CD8-positive, alpha-beta memory T cell (primary cell): ENCODE results near the gene SERPINB2. TPM values are rescaled to one million over a fixed set of nuclear protein-coding genes. Genes with fewer than 3 reads are reported as not detected.

Experiments
- CTCF ChIA-PET: fragments of 350-600 bp; sonication (Branson Sonifier 250); formaldehyde crosslinking; loops from one replicate; lab custom pipeline; 2021; ENCODE audit warnings: antibody characterized with exemption; lab: Charles Lee
- POLR2A ChIA-PET: fragments of 350-600 bp; sonication (Branson Sonifier 250); formaldehyde crosslinking; loops from one replicate; lab custom pipeline; 2021; ENCODE audit warnings: antibody characterized with exemption; lab: Charles Lee
- DNase-seq, 5 donors: peaks; one replicate each; pipeline versions ENCODE4 v3.0.0 to v3.0.0-alpha.2; 2020 to 2022; ENCODE audit warnings: mixed read lengths in 1 of 5
- H3K27ac ChIP-seq: one replicate; pipeline ENCODE4 v1.7.0; 2013; ENCODE audit warnings: low read depth, mild to moderate bottlenecking, low read length, moderate library complexity
- H3K27me3 ChIP-seq: 2 replicates; pipeline ENCODE4 v1.7.0; 2013; ENCODE audit warnings: low read length, mild to moderate bottlenecking; ENCODE audit not compliant: insufficient read depth, poor library complexity, severe bottlenecking
- H3K36me3 ChIP-seq: 2 replicates; pipeline ENCODE4 v1.7.0; 2013; ENCODE audit warnings: mild to moderate bottlenecking, low read length, moderate library complexity; ENCODE audit not compliant: insufficient read depth
- H3K4me1 ChIP-seq: 2 replicates; pipeline ENCODE4 v1.7.0; 2013; ENCODE audit warnings: mild to moderate bottlenecking, low read length, moderate library complexity; ENCODE audit not compliant: insufficient read depth
- H3K4me3 ChIP-seq: 2 replicates; pipeline ENCODE4 v1.7.0; 2013; ENCODE audit warnings: mild to moderate bottlenecking, low read length
- H3K9me3 ChIP-seq: 2 replicates; pipeline ENCODE4 v1.7.0; 2013; ENCODE audit warnings: mild to moderate bottlenecking, low read length
- H3K27ac Mint-ChIP-seq, 8 donors: one replicate each; pipeline ENCODE4 v1.8.0; 2020 to 2021; ENCODE audit warnings: mixed read lengths in 8 of 8, mild to moderate bottlenecking in 6 of 8, inconsistent platforms in 3 of 8, moderate library complexity in 3 of 8
- H3K27me3 Mint-ChIP-seq, 2 donors: one replicate each; pipeline ENCODE4 v1.8.0; 2020 to 2021; ENCODE audit warnings: mixed read lengths in 2 of 2, mild to moderate bottlenecking in 1 of 2, moderate library complexity in 1 of 2
- H3K36me3 Mint-ChIP-seq, 3 donors: one replicate each; pipeline ENCODE4 v1.8.0; 2020 to 2021; ENCODE audit warnings: mixed read lengths in 3 of 3, inconsistent platforms in 1 of 3, mild to moderate bottlenecking in 1 of 3
- H3K4me1 Mint-ChIP-seq, 3 donors: one replicate each; pipeline ENCODE4 v1.8.0; 2020 to 2021; ENCODE audit warnings: mixed read lengths in 3 of 3, inconsistent platforms in 1 of 3, mild to moderate bottlenecking in 1 of 3
- H3K4me3 Mint-ChIP-seq, 7 donors: one replicate each; pipeline ENCODE4 v1.8.0; 2020 to 2021; ENCODE audit warnings: mixed read lengths in 7 of 7, mild to moderate bottlenecking in 6 of 7, moderate library complexity in 4 of 7, inconsistent platforms in 2 of 7
- H3K9me3 Mint-ChIP-seq, 5 donors: one replicate each; pipeline ENCODE4 v1.8.0; 2020 to 2022; ENCODE audit warnings: mixed read lengths in 5 of 5, mild to moderate bottlenecking in 3 of 5, moderate library complexity in 2 of 5, inconsistent platforms in 1 of 5
- polyA plus RNA-seq: library from polyadenylated mRNA; unstranded; fragments of 300-500 nt; fragmentation: Illumina TruSeq; gene quantifications from one replicate; pipeline ENCODE4 v1.2.3, GENCODE V29; 2021
- total RNA-seq, 2 experiments: library from RNA; stranded (reverse); gene quantifications; one replicate each; pipeline ENCODE4 v1.2.3, GENCODE V29; 2021

Gene SERPINB2
- total and polyA plus RNA-seq, 3 experiments from 2014 or later, result 1.2 to 1.7 TPM; not detected in 1

DNA sequence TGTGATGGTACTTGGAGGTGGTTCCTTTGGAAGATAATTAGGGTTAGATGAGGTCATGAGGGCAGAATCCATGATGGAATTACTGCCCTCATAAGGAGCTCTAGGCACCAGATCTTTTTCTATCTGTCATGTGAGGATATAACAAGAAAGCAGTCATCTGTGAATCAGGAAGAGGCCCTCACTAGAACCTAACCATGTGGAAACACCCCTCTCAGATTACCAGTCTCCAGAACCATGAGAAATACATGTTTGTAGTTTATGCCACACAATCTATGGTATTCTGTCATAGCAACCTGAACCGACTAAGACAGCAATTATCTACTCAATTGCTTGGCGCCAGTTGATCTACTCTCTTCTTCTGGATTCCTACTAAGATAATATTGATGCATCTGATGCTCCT is 17.9 kb downstream of the SERPINB2 start:
- Histone ChIP-seq H3K4me3 (no peak overlapping the region), H3K4me1 (no peaks in the 10 kb centered on the region), H3K36me3 (no peaks in the 10 kb centered on the region), H3K27me3 (no peaks in the 10 kb centered on the region), H3K27ac (no peak overlapping the region), H3K9me3 (no peaks in the 10 kb centered on the region)
- DNase-seq, result no peak
- ChIA-PET CTCF (no interaction called here), POLR2A (no interaction called here)
- no peaks in the 10 kb centered on the region for H3K36me3 Mint-ChIP-seq
- H3K27ac Mint-ChIP-seq, result no peak overlapping the region
- H3K9me3 Mint-ChIP-seq, result no peaks in the 10 kb centered on the region
- no peak overlapping the region for H3K4me3 Mint-ChIP-seq
- peaks cover 0 to 12% of the 10 kb centered on the region in 2 donors for H3K27me3 Mint-ChIP-seq
- no peaks in the 10 kb centered on the region for H3K4me1 Mint-ChIP-seq

DNA sequence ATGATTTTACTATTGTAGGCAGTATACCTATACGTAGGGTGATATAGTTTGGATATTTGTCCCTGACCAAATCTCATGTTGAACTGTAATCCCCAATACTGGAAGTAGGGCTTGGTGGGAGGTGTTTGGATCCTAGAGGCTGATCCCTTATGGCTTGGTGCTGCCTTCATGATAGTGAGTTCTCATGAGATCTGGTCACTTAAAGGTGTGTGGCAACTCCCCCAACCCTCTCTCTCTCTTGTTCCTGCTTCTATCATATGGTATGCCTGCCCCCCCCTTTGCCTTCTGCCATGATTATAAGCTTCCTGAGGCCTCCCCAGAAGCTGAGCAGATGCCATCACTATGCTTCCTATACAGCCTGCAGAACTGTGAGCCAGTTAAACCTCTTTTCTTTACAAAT is 18.6 kb downstream of the SERPINB2 start:
- CTCF ChIA-PET, result no interaction called here
- no peaks in the 10 kb centered on the region for H3K9me3 ChIP-seq
- H3K36me3 Mint-ChIP-seq, result no peaks in the 10 kb centered on the region

GRCh38 chr18:63907664-63908063 is 20.2 kb downstream of the SERPINB2 start, which contains the start of gene SERPINB10:
SERPINB10 (plus strand) TSS chr18:63907958; CDS start chr18:63915511, 7,553 bp downstream.
- Histone ChIP-seq H3K9me3 (no peaks in the 10 kb centered on the region), H3K36me3 (no peaks in the 10 kb centered on the region), H3K4me3 (no peak within 1 kb of the TSS), H3K4me1 (no peaks in the 10 kb centered on the region), H3K27me3 (no peaks in the 10 kb centered on the region), H3K27ac (no peak within 1 kb of the TSS)
- Mint-ChIP-seq H3K27ac (no peak within 1 kb of the TSS), H3K9me3 (no peaks in the 10 kb centered on the region), H3K4me1 (no peaks in the 10 kb centered on the region), H3K27me3 (peaks cover 0 to 19% of the 10 kb centered on the region in 2 donors), H3K36me3 (no peaks in the 10 kb centered on the region), H3K4me3 (no peak within 1 kb of the TSS)
- no peak for DNase-seq
- ChIA-PET POLR2A (no interaction called here), CTCF (no interaction called here)

More for the DNA sequence above, 18.6 kb downstream of the SERPINB2 start:
- Mint-ChIP-seq H3K27ac (no peak overlapping the region), H3K9me3 (no peaks in the 10 kb centered on the region), H3K4me1 (no peaks in the 10 kb centered on the region), H3K27me3 (peaks cover 0 to 12% of the 10 kb centered on the region in 2 donors), H3K4me3 (no peak overlapping the region)
- Histone ChIP-seq H3K36me3 (no peaks in the 10 kb centered on the region), H3K4me1 (no peaks in the 10 kb centered on the region), H3K27ac (no peak overlapping the region), H3K27me3 (no peaks in the 10 kb centered on the region), H3K4me3 (no peak overlapping the region)
- DNase-seq, result no peak
- POLR2A ChIA-PET, result no interaction called here

DNA sequence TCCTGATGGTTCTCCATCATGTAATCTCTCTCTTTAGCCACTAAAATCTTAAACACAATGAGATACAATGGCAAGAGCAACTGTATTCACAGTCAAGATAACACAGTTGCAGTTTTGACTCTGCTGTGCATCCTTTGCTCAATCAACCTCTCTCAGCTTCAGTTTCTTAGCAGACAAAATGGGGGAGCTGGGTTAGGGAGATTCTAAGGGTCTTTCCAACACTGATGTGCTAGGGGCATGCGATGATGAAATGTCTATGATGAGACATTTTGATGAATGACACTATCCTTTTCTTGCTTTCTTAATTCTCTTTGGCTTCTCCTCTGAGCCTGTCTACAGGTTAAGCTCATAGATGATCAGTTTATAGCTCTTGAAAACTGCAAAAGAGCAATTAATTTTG is 21.4 kb downstream of the SERPINB2 start:
- Mint-ChIP-seq H3K4me1 (no peaks in the 10 kb centered on the region), H3K4me3 (no peak overlapping the region), H3K9me3 (no peaks in the 10 kb centered on the region), H3K27ac (no peak overlapping the region), H3K27me3 (peaks cover 0 to 25% of the 10 kb centered on the region in 2 donors), H3K36me3 (no peaks in the 10 kb centered on the region)
- ChIA-PET CTCF (interaction anchor here (1.2 kb wide), 1 partner anchor 27 kb away, joined by 4 read pairs; no protein-coding TSS in a partner anchor), POLR2A (no interaction called here)
- H3K36me3 ChIP-seq, result no peaks in the 10 kb centered on the region
- no peak for DNase-seq
- H3K4me1 ChIP-seq, result no peaks in the 10 kb centered on the region
- no peaks in the 10 kb centered on the region for H3K27me3 ChIP-seq
- H3K27ac ChIP-seq, result no peak overlapping the region
- H3K4me3 ChIP-seq, result no peak overlapping the region
- no peaks in the 10 kb centered on the region for H3K9me3 ChIP-seq

DNA sequence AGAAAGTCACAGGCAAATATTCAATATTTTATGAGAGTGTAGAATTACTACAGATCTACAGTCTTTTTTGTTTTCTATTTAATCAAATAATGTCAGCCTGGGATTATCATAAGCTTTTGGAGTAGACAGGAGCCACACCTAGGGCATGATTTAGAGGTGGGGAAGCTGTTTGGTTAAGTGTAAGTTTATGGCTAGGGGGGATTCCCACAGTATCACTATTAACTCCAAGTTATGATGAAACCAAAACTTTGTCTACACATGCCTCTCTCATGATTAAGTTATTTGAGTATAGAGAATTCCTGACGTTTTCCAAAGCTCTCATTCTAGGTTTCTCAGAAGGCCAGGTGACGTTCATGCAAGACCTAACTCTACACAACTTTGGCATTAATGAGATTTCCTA is 22.4 kb downstream of the SERPINB2 start:
- no peaks in the 10 kb centered on the region for H3K27me3 ChIP-seq
- H3K4me3 ChIP-seq, result no peak overlapping the region
- Mint-ChIP-seq H3K27ac (no peak overlapping the region), H3K4me3 (no peak overlapping the region), H3K9me3 (no peaks in the 10 kb centered on the region), H3K36me3 (no peaks in the 10 kb centered on the region), H3K4me1 (no peaks in the 10 kb centered on the region), H3K27me3 (peaks cover 5 to 30% of the 10 kb centered on the region in 2 donors)
- ChIA-PET POLR2A (no interaction called here), CTCF (no interaction called here)
- H3K9me3 ChIP-seq, result no peaks in the 10 kb centered on the region
- DNase-seq, result no peak
- no peak overlapping the region for H3K27ac ChIP-seq
- H3K4me1 ChIP-seq, result no peaks in the 10 kb centered on the region
- no peaks in the 10 kb centered on the region for H3K36me3 ChIP-seq

- no peak overlapping the region for H3K4me3 Mint-ChIP-seq
- H3K27me3 Mint-ChIP-seq, result peaks cover 6 to 50% of the 10 kb centered on the region in 2 donors
- H3K27me3 ChIP-seq, result no peaks in the 10 kb centered on the region
- H3K4me1 ChIP-seq, result no peaks in the 10 kb centered on the region
- H3K4me3 ChIP-seq, result no peak overlapping the region
- DNase-seq, result no peak
- no peaks in the 10 kb centered on the region for H3K9me3 ChIP-seq
- no peaks in the 10 kb centered on the region for H3K9me3 Mint-ChIP-seq
- no peak overlapping the region for H3K27ac ChIP-seq
- H3K27ac Mint-ChIP-seq, result no peak overlapping the region
- ChIA-PET POLR2A (no interaction called here), CTCF (no interaction called here)
- H3K36me3 Mint-ChIP-seq, result no peaks in the 10 kb centered on the region
- H3K4me1 Mint-ChIP-seq, result no peaks in the 10 kb centered on the region
- no peaks in the 10 kb centered on the region for H3K36me3 ChIP-seq
These were observed 30.3 kb downstream of the SERPINB2 start for GRCh38 chr18:63917817-63918216.

- H3K4me3 Mint-ChIP-seq, result no peak overlapping the region
- no peaks in the 10 kb centered on the region for H3K9me3 ChIP-seq
- no peak overlapping the region for H3K27ac ChIP-seq
- H3K4me1 ChIP-seq, result no peaks in the 10 kb centered on the region
- H3K4me3 ChIP-seq, result no peak overlapping the region
- no peaks in the 10 kb centered on the region for H3K4me1 Mint-ChIP-seq
- H3K27me3 Mint-ChIP-seq, result peaks cover 4 to 53% of the 10 kb centered on the region in 2 donors
- ChIA-PET POLR2A (no interaction called here), CTCF (no interaction called here)
- no peaks in the 10 kb centered on the region for H3K36me3 Mint-ChIP-seq
- H3K27me3 ChIP-seq, result no peaks in the 10 kb centered on the region
- no peak for DNase-seq
- H3K27ac Mint-ChIP-seq, result no peak overlapping the region
- no peaks in the 10 kb centered on the region for H3K36me3 ChIP-seq
- no peaks in the 10 kb centered on the region for H3K9me3 Mint-ChIP-seq
These were observed 34.5 kb downstream of the SERPINB2 start for GRCh38 chr18:63922049-63922448.

DNA sequence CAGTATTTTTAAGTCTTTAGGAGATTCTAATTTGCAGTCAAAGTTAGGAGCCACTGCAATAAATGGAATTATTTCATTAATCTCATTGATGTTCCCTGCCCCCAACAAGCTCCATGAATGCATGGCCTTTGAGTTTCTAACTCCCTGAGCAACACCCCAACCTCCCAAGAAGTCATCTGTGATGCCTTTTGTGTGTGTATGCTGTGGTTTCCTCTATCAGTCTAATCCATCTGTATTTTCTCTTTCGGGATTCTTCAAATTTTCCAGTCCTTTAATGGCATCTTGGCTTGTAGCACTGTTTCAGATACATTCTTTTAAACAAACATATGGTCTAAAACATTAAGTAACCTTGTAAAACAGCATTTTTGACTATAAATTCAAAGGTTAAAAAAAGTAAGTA is 37.0 kb downstream of the SERPINB2 start:
- Histone ChIP-seq H3K4me3 (no peak overlapping the region), H3K9me3 (no peaks in the 10 kb centered on the region), H3K36me3 (no peaks in the 10 kb centered on the region), H3K4me1 (no peaks in the 10 kb centered on the region), H3K27ac (no peak overlapping the region), H3K27me3 (no peaks in the 10 kb centered on the region)
- no peaks in the 10 kb centered on the region for H3K36me3 Mint-ChIP-seq
- POLR2A ChIA-PET, result no interaction called here
- H3K27ac Mint-ChIP-seq, result no peak overlapping the region
- DNase-seq, result no peak
- no peaks in the 10 kb centered on the region for H3K4me1 Mint-ChIP-seq
- H3K27me3 Mint-ChIP-seq, result peaks cover 3 to 45% of the 10 kb centered on the region in 2 donors
- no peaks in the 10 kb centered on the region for H3K9me3 Mint-ChIP-seq
- CTCF ChIA-PET, result no interaction called here
- H3K4me3 Mint-ChIP-seq, result no peak overlapping the region

- H3K9me3 Mint-ChIP-seq, result no peaks in the 10 kb centered on the region
- Histone ChIP-seq H3K4me3 (no peak overlapping the region), H3K27ac (no peak overlapping the region), H3K9me3 (no peaks in the 10 kb centered on the region), H3K36me3 (no peaks in the 10 kb centered on the region), H3K27me3 (no peaks in the 10 kb centered on the region), H3K4me1 (no peaks in the 10 kb centered on the region)
- no peak for DNase-seq
- H3K4me1 Mint-ChIP-seq, result no peaks in the 10 kb centered on the region
- POLR2A ChIA-PET, result no interaction called here
- CTCF ChIA-PET, result no interaction called here
- H3K27me3 Mint-ChIP-seq, result peaks cover 4 to 30% of the 10 kb centered on the region in 2 donors
- no peak overlapping the region for H3K27ac Mint-ChIP-seq
- no peak overlapping the region for H3K4me3 Mint-ChIP-seq
- no peaks in the 10 kb centered on the region for H3K36me3 Mint-ChIP-seq
These were observed 40.8 kb downstream of the SERPINB2 start for GRCh38 chr18:63928331-63928730.
